ENCODE results near the gene SLC6A9. TPM values are rescaled to one million over a fixed set of nuclear protein-coding genes. Genes with fewer than 3 reads are reported as not detected.

Gene SLC6A9
- total RNA-seq, 2 experiments from 2014 or later: 8.2 to 21.8 TPM

- ChIA-PET POLR2A (no interaction called here), CTCF (ENCODE audit: unreplicated experiment) (no interaction called here)
- TF ChIP-seq, protein P1, sequence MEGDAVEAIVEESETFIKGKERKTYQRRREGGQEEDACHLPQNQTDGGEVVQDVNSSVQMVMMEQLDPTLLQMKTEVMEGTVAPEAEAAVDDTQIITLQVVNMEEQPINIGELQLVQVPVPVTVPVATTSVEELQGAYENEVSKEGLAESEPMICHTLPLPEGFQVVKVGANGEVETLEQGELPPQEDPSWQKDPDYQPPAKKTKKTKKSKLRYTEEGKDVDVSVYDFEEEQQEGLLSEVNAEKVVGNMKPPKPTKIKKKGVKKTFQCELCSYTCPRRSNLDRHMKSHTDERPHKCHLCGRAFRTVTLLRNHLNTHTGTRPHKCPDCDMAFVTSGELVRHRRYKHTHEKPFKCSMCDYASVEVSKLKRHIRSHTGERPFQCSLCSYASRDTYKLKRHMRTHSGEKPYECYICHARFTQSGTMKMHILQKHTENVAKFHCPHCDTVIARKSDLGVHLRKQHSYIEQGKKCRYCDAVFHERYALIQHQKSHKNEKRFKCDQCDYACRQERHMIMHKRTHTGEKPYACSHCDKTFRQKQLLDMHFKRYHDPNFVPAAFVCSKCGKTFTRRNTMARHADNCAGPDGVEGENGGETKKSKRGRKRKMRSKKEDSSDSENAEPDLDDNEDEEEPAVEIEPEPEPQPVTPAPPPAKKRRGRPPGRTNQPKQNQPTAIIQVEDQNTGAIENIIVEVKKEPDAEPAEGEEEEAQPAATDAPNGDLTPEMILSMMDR (conservative IDR thresholded peaks at IDR 0.05; ENCODE audit: low read length): no peak
- no peak for TF ChIP-seq EZH2phosphoT487 (IDR thresholded peaks at IDR 0.05; ENCODE audit: borderline replicate concordance, low read depth, low read length)
- Histone ChIP-seq H3K79me2 (ENCODE audit: insufficient read depth, low read depth, low read length) (no peaks in the 10 kb centered on the region), H3K4me3 (ENCODE audit: low read depth, low read length, poor library complexity, severe bottlenecking) (no peak overlapping the region), H3K9me2 (ENCODE audit: insufficient read depth, low read length) (no peaks in the 10 kb centered on the region), H3K4me1 (ENCODE audit: insufficient read depth, low read length, poor library complexity, severe bottlenecking) (no peaks in the 10 kb centered on the region), H3K4me2 (ENCODE audit: low read length) (no peak overlapping the region), H3K27ac (ENCODE audit: low read depth, low read length, poor library complexity, severe bottlenecking) (no peak overlapping the region), H4K20me1 (ENCODE audit: insufficient read depth, low read length) (no peaks in the 10 kb centered on the region), H3K36me3 (ENCODE audit: insufficient read depth, low read length) (no peaks in the 10 kb centered on the region), H2AFZ (ENCODE audit: low read length) (no peak overlapping the region), H3K9me3 (ENCODE audit: low read length) (no peaks in the 10 kb centered on the region)
- no peak for DNase-seq (ENCODE audit: low spot score)
- BruUV-seq (replicated peaks): no TSS peak
- intact Hi-C loops (cut with micrococcal nuclease; ENCODE audit: unreplicated experiment): no loop called here
Observed at GRCh38 chr1:44061857-44062256, 30.6 kb upstream of the SLC6A9 start.

GRCh38 chr1:44060830-44061267 lies 29.6 kb upstream of the SLC6A9 start:
- no peak overlapping the region for H3K27ac ChIP-seq (ENCODE audit: low read depth, low read length, poor library complexity, severe bottlenecking)
- no TSS peak for BruUV-seq (replicated peaks)
- no peak for DNase-seq (ENCODE audit: low spot score)
- no peak overlapping the region for H2AFZ ChIP-seq (ENCODE audit: low read length)
- TF ChIP-seq, protein P1 (conservative IDR thresholded peaks at IDR 0.05; ENCODE audit: low read length): no peak
- TF ChIP-seq EZH2phosphoT487 (IDR thresholded peaks at IDR 0.05; ENCODE audit: borderline replicate concordance, low read depth, low read length): no peak
- intact Hi-C loops (cut with micrococcal nuclease; ENCODE audit: unreplicated experiment): no loop called here
- H3K9me3 ChIP-seq (ENCODE audit: low read length): no peaks in the 10 kb centered on the region
- H3K36me3 ChIP-seq (ENCODE audit: insufficient read depth, low read length): no peaks in the 10 kb centered on the region
- CTCF ChIA-PET (ENCODE audit: unreplicated experiment): no interaction called here
- H3K9me2 ChIP-seq (ENCODE audit: insufficient read depth, low read length): no peaks in the 10 kb centered on the region
- H4K20me1 ChIP-seq (ENCODE audit: insufficient read depth, low read length): no peaks in the 10 kb centered on the region
- POLR2A ChIA-PET: no interaction called here
- no peaks in the 10 kb centered on the region for H3K79me2 ChIP-seq (ENCODE audit: insufficient read depth, low read depth, low read length)
- no peak overlapping the region for H3K4me2 ChIP-seq (ENCODE audit: low read length)
- no peaks in the 10 kb centered on the region for H3K4me1 ChIP-seq (ENCODE audit: insufficient read depth, low read length, poor library complexity, severe bottlenecking)
- H3K4me3 ChIP-seq (ENCODE audit: low read depth, low read length, poor library complexity, severe bottlenecking): no peak overlapping the region

GRCh38 chr1:44059664-44060355 lies 28.5 kb upstream of the SLC6A9 start:
- Histone ChIP-seq H4K20me1 (ENCODE audit: insufficient read depth, low read length) (no peaks in the 10 kb centered on the region), H3K36me3 (ENCODE audit: insufficient read depth, low read length) (no peaks in the 10 kb centered on the region), H3K4me3 (ENCODE audit: low read depth, low read length, poor library complexity, severe bottlenecking) (no peak overlapping the region), H3K79me2 (ENCODE audit: insufficient read depth, low read depth, low read length) (no peaks in the 10 kb centered on the region), H3K4me2 (ENCODE audit: low read length) (no peak overlapping the region), H2AFZ (ENCODE audit: low read length) (no peak overlapping the region), H3K27ac (ENCODE audit: low read depth, low read length, poor library complexity, severe bottlenecking) (no peak overlapping the region), H3K9me3 (ENCODE audit: low read length) (no peaks in the 10 kb centered on the region), H3K9me2 (ENCODE audit: insufficient read depth, low read length) (no peaks in the 10 kb centered on the region), H3K4me1 (ENCODE audit: insufficient read depth, low read length, poor library complexity, severe bottlenecking) (no peaks in the 10 kb centered on the region)
- no TSS peak for BruUV-seq (replicated peaks)
- TF ChIP-seq, protein P1 (conservative IDR thresholded peaks at IDR 0.05; ENCODE audit: low read length): no peak
- TF ChIP-seq EZH2phosphoT487 (IDR thresholded peaks at IDR 0.05; ENCODE audit: borderline replicate concordance, low read depth, low read length): no peak
- no peak for DNase-seq (ENCODE audit: low spot score)
- ChIA-PET CTCF (ENCODE audit: unreplicated experiment) (no interaction called here), POLR2A (no interaction called here)
- intact Hi-C loops (cut with micrococcal nuclease; ENCODE audit: unreplicated experiment): no loop called here
